ENCODE measurements around the gene ABCF1. TPM values are rescaled to one million over a fixed set of nuclear protein-coding genes. Genes with fewer than 3 reads are reported as not detected.

The ABCF1 gene
- total RNA-seq, 1 experiment from 2014 or later: 94.9 TPM

GRCh38 chr6:30617565-30618269 lies 46.5 kb downstream of the ABCF1 start, which contains the start of gene MRPS18B:
MRPS18B (plus strand) TSS chr6:30617840; CDS start chr6:30617866, 26 bp downstream.
- Histone ChIP-seq H3K27me3 (ENCODE audit: control insufficient read depth, insufficient read depth, low read length) (no peaks in the 10 kb centered on the region), H3K4me1 (ENCODE audit: control insufficient read depth, insufficient read depth, low read length) (peaks cover 26% of the 10 kb centered on the region), H3K27ac (ENCODE audit: low read length) (peak within 1 kb of the TSS; percentile 100), H3K9me3 (ENCODE audit: control insufficient read depth, insufficient read depth, low read depth, low read length) (no peaks in the 10 kb centered on the region), H3K36me3 (ENCODE audit: control insufficient read depth, insufficient read depth, low read length) (peaks cover 22% of the 10 kb centered on the region), H3K4me3 (ENCODE audit: low read depth in 2 of 2, low read length in 2 of 2) (peak within 1 kb of the TSS; percentile 71 to 98)
- TF ChIP-seq TCF7L2 (IDR thresholded peaks at IDR 0.05; ENCODE audit: low read depth, low read length) (no peak), CTCF (IDR thresholded peaks at IDR 0.05) (no peak), POLR2AphosphoS5 (IDR thresholded peaks at IDR 0.05; ENCODE audit: low read depth, low read length) (peak; percentile 91), SIN3A (IDR thresholded peaks at IDR 0.05; ENCODE audit: borderline replicate concordance, insufficient read depth, low read depth, low read length) (0 out of 2 replicates have a peak, but pooled peaks have one; percentile 78)
- TF ChIP-seq, protein P1, sequence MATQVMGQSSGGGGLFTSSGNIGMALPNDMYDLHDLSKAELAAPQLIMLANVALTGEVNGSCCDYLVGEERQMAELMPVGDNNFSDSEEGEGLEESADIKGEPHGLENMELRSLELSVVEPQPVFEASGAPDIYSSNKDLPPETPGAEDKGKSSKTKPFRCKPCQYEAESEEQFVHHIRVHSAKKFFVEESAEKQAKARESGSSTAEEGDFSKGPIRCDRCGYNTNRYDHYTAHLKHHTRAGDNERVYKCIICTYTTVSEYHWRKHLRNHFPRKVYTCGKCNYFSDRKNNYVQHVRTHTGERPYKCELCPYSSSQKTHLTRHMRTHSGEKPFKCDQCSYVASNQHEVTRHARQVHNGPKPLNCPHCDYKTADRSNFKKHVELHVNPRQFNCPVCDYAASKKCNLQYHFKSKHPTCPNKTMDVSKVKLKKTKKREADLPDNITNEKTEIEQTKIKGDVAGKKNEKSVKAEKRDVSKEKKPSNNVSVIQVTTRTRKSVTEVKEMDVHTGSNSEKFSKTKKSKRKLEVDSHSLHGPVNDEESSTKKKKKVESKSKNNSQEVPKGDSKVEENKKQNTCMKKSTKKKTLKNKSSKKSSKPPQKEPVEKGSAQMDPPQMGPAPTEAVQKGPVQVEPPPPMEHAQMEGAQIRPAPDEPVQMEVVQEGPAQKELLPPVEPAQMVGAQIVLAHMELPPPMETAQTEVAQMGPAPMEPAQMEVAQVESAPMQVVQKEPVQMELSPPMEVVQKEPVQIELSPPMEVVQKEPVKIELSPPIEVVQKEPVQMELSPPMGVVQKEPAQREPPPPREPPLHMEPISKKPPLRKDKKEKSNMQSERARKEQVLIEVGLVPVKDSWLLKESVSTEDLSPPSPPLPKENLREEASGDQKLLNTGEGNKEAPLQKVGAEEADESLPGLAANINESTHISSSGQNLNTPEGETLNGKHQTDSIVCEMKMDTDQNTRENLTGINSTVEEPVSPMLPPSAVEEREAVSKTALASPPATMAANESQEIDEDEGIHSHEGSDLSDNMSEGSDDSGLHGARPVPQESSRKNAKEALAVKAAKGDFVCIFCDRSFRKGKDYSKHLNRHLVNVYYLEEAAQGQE (IDR thresholded peaks at IDR 0.05; ENCODE audit: insufficient read depth in 1 of 2, low read depth in 2 of 2, low read length in 1 of 2): peak in 1 of 2 experiments; percentile 52; a peak in 1 of 4 replicates
- ATAC-seq (peak; percentile 90), DNase-seq (ENCODE audit: low read depth, low spot score) (peak; percentile 97)
- ChIA-PET CTCF (no interaction called here), POLR2A (no interaction called here)
- TSS peak; percentile 93 for BruUV-seq (replicated peaks)
- intact Hi-C loops (cut with micrococcal nuclease; ENCODE audit: unreplicated experiment) (no loop called here), in situ Hi-C loops (cut with HindIII; ENCODE audit: low pct_unique_long_range_greater_than_20kb, low sequenced_read_pairs) (no loop called here)

DNA sequence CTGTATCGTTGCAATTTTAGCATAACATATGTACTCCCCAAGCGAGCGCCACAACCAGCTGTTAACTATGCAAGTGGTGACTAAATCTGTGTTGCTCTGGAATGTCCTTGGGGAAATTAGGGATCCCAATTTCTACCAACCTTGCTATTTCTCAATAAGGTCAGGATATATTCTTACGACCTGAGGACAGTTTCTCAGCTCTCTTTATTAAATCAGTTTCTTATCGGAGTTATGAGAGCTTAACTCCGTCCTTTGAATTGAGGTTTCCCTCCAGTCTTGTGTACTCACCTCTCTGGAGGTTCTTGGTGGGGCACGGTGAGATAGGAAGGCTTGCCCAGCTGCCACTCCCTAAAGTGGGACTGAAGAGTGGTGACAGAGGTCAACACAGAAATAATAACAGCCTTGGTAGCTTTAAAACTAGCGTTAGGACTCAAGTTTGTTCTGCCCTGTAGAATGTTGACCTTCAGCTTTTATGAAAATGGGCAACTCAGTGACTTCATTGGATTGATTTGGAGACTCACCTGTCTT lies 47.1 kb downstream of the ABCF1 start:
- POLR2A ChIA-PET: no interaction called here
- peak overlapping the region; percentile 71 to 87 for H3K4me3 ChIP-seq (ENCODE audit: low read depth in 2 of 2, low read length in 2 of 2)
- no TSS peak for BruUV-seq (replicated peaks)
- intact Hi-C loops (cut with micrococcal nuclease; ENCODE audit: unreplicated experiment): no loop called here
- CTCF ChIA-PET: no interaction called here
- in situ Hi-C loops (cut with HindIII; ENCODE audit: low pct_unique_long_range_greater_than_20kb, low sequenced_read_pairs): no loop called here
- peaks cover 26% of the 10 kb centered on the region for H3K36me3 ChIP-seq (ENCODE audit: control insufficient read depth, insufficient read depth, low read length)
- H3K27ac ChIP-seq (ENCODE audit: low read length): peak overlapping the region; percentile 100
- no peak for TF ChIP-seq TCF7L2 (IDR thresholded peaks at IDR 0.05; ENCODE audit: low read depth, low read length)
- TF ChIP-seq SIN3A (IDR thresholded peaks at IDR 0.05; ENCODE audit: borderline replicate concordance, insufficient read depth, low read depth, low read length): no peak
- no peak for TF ChIP-seq CTCF (IDR thresholded peaks at IDR 0.05)
- no peak for TF ChIP-seq POLR2AphosphoS5 (IDR thresholded peaks at IDR 0.05; ENCODE audit: low read depth, low read length)
- TF ChIP-seq, protein P1 (IDR thresholded peaks at IDR 0.05; ENCODE audit: insufficient read depth in 1 of 2, low read depth in 2 of 2, low read length in 1 of 2): no peak
- no peaks in the 10 kb centered on the region for H3K27me3 ChIP-seq (ENCODE audit: control insufficient read depth, insufficient read depth, low read length)
- H3K9me3 ChIP-seq (ENCODE audit: control insufficient read depth, insufficient read depth, low read depth, low read length): no peaks in the 10 kb centered on the region
- ATAC-seq: no peak
- peaks cover 20% of the 10 kb centered on the region for H3K4me1 ChIP-seq (ENCODE audit: control insufficient read depth, insufficient read depth, low read length)
- no peak for DNase-seq (ENCODE audit: low read depth, low spot score)
